T follicular helper cell (primary cell): ENCODE data around the gene CDH2.
"Not testable (repeated sequence)": the region's sequence is repeated elsewhere in the genome, so short reads cannot be mapped to it uniquely, and the experiment has no call there.

Experiments
- DNase-seq: peaks from one replicate; pipeline ENCODE4 v3.0.0-alpha.2; 2020; ENCODE audit warnings: low read depth

Gene CDH2

GRCh38 chr18:27921392-27921791, 255.5 kb downstream of the CDH2 start:
- DNase-seq, result no peak

- DNase-seq, result no peak
These were observed 256.1 kb downstream of the CDH2 start for GRCh38 chr18:27920836-27921235.

GRCh38 chr18:27906189-27906588, 270.7 kb downstream of the CDH2 start:
- DNase-seq, result not testable (repeated sequence)

GRCh38 chr18:27903906-27904305, 273.0 kb downstream of the CDH2 start:
- DNase-seq, result no peak

- DNase-seq, result no peak
These were observed 275.3 kb downstream of the CDH2 start for GRCh38 chr18:27901424-27902226.
